ENCODE data around the gene MSLN.
A peak's percentile ranks its signal among the peaks of the same experiment; 100 is the strongest.

- TF ChIP-seq CTCF (IDR thresholded peaks at IDR 0.05; ENCODE audit: extremely low read depth in 1 of 2, insufficient read depth in 1 of 2, low read depth in 1 of 2, low read length in 2 of 2) = peak; percentile 17 to 19
- no peak for TF ChIP-seq POLR2AphosphoS5 (IDR thresholded peaks at IDR 0.05; ENCODE audit: insufficient read depth, low read depth, low read length)
- no peak for TF ChIP-seq EZH2 (IDR thresholded peaks at IDR 0.05; ENCODE audit: borderline replicate concordance, low read depth, low read length, severe bottlenecking)
- no peak for TF ChIP-seq POLR2A (IDR thresholded peaks at IDR 0.05; ENCODE audit: low read depth, low read length)
- TF ChIP-seq MAX (IDR thresholded peaks at IDR 0.05; ENCODE audit: insufficient read depth, insufficient read length) = no peak
These were observed 44.9 kb upstream of the MSLN start for GRCh38 chr16:715477-716199.

All from endothelial cell of umbilical vein (primary cell).